HG03280 (cell line): ENCODE data around the gene C19orf12.

Experiments
- ATAC-seq: cut with Tn5 transposase; IDR thresholded peaks from one replicate; pipeline ENCODE4 v1.9.1; 2021; ENCODE audit warnings: mild to moderate bottlenecking, moderate library complexity; ENCODE audit not compliant: unreplicated experiment

C19orf12 gene

GRCh38 chr19:29714953-29715700 lies at the start of gene C19orf12:
Gene C19orf12, minus strand, starts transcription at chr19:29715261. Its CDS starts 6,848 bp downstream, at chr19:29708413.
- peak; percentile 68 for ATAC-seq

DNA sequence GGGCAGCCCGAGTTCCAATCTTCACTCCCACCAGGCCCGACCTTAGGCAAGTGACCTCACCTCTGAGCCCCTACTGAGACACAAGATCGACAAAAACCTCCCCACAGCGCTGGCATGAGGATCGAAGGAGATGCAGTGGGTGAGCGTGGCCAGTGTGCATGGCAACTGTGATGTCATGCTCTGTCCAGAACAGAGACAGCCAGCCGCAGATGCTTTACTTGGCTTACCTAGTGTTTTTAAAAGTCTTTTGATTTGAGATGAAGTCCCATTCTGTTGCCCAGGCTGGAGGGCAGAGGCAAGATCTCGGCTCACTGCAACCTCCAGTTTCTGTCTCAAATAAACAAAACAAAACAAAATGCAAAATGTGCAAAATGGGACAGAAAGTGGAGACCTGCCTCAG lies 49.3 kb upstream of the C19orf12 start:
- no peak for ATAC-seq

DNA sequence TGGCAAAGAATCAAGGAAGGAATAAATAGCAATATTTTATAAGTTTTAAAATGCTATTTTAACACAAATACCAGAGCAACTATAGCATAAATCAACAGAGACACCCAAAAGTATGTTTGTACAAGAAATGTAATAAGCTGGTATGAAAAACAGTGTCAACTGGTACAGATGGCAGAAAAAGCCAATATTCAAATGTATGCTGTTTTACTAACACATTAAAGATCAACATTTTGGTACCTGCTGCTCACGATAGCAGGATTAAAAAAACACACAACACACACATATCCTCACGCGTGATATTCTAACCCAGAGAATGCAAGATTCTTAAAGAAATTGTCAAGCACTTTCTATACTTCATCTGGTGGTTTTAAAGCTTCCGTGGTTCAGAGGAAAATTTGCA lies 48.1 kb upstream of the C19orf12 start:
- no peak for ATAC-seq

- no peak for ATAC-seq
Observed at GRCh38 chr19:29761575-29762232, 46.6 kb upstream of the C19orf12 start.

GRCh38 chr19:29760752-29761502 lies 45.9 kb upstream of the C19orf12 start:
- ATAC-seq: no peak

GRCh38 chr19:29759359-29759758 lies 44.3 kb upstream of the C19orf12 start:
- no peak for ATAC-seq

DNA sequence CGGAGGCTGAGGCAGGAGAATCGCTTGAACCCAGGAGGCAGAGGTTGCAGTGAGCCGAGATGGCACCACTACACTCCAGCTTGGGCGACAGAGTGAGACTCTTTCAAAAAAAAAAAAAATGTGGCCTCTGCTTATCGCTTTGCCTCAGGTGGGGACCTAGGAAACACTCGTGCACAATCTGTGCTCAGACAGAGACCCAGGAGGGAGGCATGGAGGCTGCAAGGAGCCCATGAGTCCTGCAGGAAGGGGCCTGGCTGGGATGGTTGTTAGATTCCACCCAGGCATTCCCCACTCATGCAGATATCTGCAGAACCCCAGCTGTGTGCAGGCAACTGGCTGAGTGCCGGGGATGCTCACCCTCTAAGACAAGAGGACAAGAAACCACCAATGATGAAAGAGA lies 43.8 kb upstream of the C19orf12 start:
- ATAC-seq: no peak

DNA sequence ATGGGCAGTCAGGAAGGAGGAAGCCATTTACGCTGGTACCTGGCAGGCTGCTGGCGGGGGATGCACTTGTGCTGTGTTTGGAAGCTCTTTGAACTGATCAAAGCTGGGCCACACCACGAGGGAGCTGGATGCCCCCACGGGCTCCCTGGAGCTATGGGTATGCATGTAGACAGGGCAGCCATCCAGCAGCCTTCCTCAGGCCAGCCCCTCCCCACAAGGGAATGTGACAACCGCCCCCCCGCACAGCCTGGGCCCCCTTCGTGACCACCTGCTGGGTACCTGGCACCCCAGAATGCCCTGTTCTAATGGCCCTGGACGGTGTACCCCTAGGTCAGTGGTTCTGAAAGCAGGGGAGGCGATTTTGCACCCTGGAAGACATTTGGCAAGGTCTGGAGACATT lies 42.5 kb upstream of the C19orf12 start:
- no peak for ATAC-seq

DNA sequence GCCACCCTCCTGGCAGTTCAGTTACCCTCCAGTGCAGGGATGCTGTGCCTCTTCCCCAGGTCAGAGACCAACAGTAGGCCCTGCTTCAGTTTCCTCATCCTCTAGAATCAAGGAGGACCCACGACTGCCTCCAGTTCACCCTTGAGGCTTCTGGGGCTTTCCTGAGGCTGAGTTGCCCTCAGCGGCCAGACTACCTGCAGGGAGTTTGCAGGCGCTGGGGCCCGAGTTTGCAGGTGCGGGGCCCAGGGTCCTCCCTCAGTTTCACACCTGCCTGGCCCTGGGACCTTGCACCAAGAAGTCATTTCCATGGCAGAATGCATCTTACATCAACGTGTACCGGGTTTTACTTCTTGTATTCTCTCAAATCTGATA lies 38.9 kb upstream of the C19orf12 start:
- ATAC-seq: no peak

- ATAC-seq: no peak
Observed at GRCh38 chr19:29753190-29753933, 38.3 kb upstream of the C19orf12 start.

- ATAC-seq: no peak
Observed at GRCh38 chr19:29752450-29753025, 37.5 kb upstream of the C19orf12 start.

DNA sequence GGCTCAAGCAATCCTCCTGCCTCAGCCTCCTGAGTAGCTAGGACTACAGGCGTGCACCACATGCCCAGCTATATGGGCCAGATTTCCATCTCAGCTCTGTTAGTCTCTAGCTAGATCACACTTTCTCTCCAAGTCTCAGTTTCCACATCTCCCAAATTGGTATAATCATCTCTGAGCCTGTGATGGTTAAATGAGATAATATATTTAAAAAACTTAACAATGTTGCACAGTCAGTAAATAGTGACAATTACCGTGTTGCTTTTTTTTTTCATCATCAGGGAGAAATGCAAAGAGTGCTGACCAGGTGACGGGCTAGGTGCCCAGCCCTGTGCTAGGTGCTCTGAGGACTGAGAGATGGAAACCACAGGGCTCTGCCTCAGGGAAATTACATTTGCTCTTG lies 36.9 kb upstream of the C19orf12 start:
- no peak for ATAC-seq

DNA sequence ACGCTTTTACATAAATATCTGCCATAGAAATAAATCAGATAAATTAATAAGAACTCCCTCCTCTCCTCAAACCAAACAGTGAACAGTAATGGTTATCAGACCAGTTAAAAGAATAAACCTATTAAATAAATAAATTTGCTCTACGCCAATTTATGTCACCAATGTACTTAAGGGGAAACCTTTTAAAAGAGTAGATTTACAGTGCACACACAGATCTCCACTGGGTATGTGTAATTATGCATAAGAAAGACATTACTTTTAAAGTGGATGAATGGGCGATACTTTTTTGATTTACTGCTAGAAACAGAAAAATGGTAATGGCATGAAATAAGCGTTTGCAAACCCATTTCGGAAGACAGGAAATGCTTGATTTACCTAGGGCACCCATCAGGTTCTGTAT lies 34.9 kb upstream of the C19orf12 start:
- no peak for ATAC-seq

GRCh38 chr19:29748996-29749849 lies 34.2 kb upstream of the C19orf12 start:
- ATAC-seq: no peak

DNA sequence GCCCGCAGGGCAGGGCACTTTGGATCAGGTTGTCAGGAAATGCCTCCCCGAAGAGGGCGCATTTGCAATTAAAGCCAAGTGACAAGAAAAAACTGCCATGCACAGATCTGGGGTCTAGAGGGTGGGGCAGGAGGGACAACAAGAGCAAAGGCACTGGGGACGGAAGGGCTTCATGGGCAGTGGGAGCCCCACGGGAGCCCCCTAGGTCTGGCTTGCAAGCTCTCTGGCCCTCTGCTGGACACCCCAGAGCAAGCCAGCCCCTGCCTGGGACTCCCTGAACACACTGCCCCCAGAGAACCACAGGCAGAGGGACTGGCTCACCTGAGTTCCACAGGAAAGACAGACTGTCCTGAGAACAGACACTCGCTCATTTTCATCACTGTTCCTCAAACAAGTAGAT lies 30.2 kb upstream of the C19orf12 start:
- ATAC-seq: no peak

DNA sequence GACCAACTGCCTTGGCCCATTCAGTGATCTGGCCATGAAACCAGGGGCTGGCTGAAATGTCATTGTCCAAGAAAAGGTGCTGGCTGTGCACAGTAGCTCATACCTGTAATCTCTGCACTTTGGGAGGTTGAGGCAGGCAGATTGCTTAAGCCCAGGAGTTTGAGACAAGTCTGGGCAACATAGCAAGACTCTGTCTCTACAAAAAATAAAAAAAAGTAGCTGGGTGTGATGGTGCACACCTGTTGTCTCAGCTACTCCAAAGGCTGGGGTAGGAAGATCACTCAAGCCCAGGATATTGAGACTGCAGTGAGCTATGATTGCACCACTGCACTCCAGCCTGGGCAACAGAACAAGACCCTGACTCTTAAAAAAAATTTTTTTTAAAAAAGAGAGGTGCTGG lies 28.6 kb upstream of the C19orf12 start:
- ATAC-seq: no peak

GRCh38 chr19:29741776-29742175 lies 26.7 kb upstream of the C19orf12 start:
- no peak for ATAC-seq

GRCh38 chr19:29741226-29741625 lies 26.2 kb upstream of the C19orf12 start:
- no peak for ATAC-seq

DNA sequence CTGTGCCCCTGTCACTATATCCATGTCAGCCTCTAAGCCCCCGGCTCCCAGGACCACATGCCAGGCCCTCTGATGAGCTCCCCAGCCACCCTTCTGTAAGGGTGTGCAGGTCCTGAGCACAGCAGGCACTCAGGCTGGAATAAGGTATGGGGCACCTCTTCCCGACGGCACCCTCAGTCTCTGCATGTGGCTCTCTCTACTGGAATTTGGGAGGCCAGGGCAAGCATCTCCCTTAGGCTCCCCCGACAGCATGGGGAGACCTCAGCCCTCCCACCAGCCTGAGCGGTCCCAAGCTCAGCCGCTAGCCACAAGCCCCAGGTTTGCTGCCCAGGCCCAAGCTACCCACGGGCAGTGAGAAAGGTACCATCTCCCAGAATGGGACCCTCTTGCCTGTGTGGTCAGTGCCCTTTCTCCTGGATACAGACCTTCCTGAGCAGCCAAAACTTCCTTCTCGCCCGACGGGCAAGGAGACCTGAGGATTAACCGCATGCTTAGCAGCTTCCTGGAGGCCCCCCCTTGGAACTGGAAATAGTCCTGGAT lies 22.5 kb upstream of the C19orf12 start:
- no peak for ATAC-seq

GRCh38 chr19:29735829-29736228 lies 20.8 kb upstream of the C19orf12 start:
- no peak for ATAC-seq
